GM18517 (cell line): ENCODE results near the gene KDM2A.
"Not testable (repeated sequence)": the region's sequence is repeated elsewhere in the genome, so short reads cannot be mapped to it uniquely, and the experiment has no call there.

Experiments used
- ATAC-seq: cut with Tn5 transposase; IDR thresholded peaks from one replicate; pipeline ENCODE4 v1.9.1; 2021; ENCODE audit warnings: mild to moderate bottlenecking, moderate library complexity; ENCODE audit not compliant: unreplicated experiment

The KDM2A gene

GRCh38 chr11:67167091-67167490, 48.0 kb downstream of the KDM2A start:
- ATAC-seq: no peak

GRCh38 chr11:67167719-67168118, 48.7 kb downstream of the KDM2A start:
- ATAC-seq: no peak

- not testable (repeated sequence) for ATAC-seq
Observed at GRCh38 chr11:67168911-67169310, 49.8 kb downstream of the KDM2A start.

GRCh38 chr11:67174311-67174710, 55.2 kb downstream of the KDM2A start:
- ATAC-seq: no peak

- no peak for ATAC-seq
Observed at GRCh38 chr11:67177399-67178281, 58.6 kb downstream of the KDM2A start.

GRCh38 chr11:67178421-67178820, 59.4 kb downstream of the KDM2A start:
- ATAC-seq: no peak

- no peak for ATAC-seq
Observed at GRCh38 chr11:67178878-67179277, 59.8 kb downstream of the KDM2A start.

GRCh38 chr11:67179892-67180490, 60.9 kb downstream of the KDM2A start:
- ATAC-seq: no peak

GRCh38 chr11:67194096-67194495, 75.0 kb downstream of the KDM2A start:
- no peak for ATAC-seq

- ATAC-seq: no peak
Observed at GRCh38 chr11:67195971-67196456, 77.0 kb downstream of the KDM2A start.

GRCh38 chr11:67197606-67198005, 78.5 kb downstream of the KDM2A start:
- ATAC-seq: no peak

GRCh38 chr11:67198781-67199180, 79.7 kb downstream of the KDM2A start:
- not testable (repeated sequence) for ATAC-seq

GRCh38 chr11:67199751-67200150, 80.7 kb downstream of the KDM2A start:
- ATAC-seq: no peak

GRCh38 chr11:67202028-67202427, 83.0 kb downstream of the KDM2A start:
- ATAC-seq: no peak

GRCh38 chr11:67204822-67205221, 85.8 kb downstream of the KDM2A start:
- no peak for ATAC-seq

GRCh38 chr11:67209222-67209621, 90.2 kb downstream of the KDM2A start:
- not testable (repeated sequence) for ATAC-seq

- ATAC-seq: no peak
Observed at GRCh38 chr11:67211656-67212436, 92.8 kb downstream of the KDM2A start.

GRCh38 chr11:67213178-67213621, 94.1 kb downstream of the KDM2A start:
- no peak for ATAC-seq

- ATAC-seq: no peak
Observed at GRCh38 chr11:67227726-67228125, 108.7 kb downstream of the KDM2A start.

GRCh38 chr11:67230406-67230805, 111.3 kb downstream of the KDM2A start:
- ATAC-seq: no peak

- no peak for ATAC-seq
Observed at GRCh38 chr11:67230886-67231285, 111.8 kb downstream of the KDM2A start.
